Uterus (tissue), 4 donors: ENCODE data around the gene MAP1LC3A. TPM values are rescaled to one million over a fixed set of nuclear protein-coding genes. Genes with fewer than 3 reads are reported as not detected.

Source experiments
- DNase-seq, 2 donors: peaks; one replicate each; pipeline ENCODE4 v3.0.0-alpha.2; 2019 to 2020
- H3K27ac ChIP-seq, 2 donors: fragments of 200-600 bp; sonication (generic); 1 replicate in 1 of 2; 2 replicates in 1 of 2; pipeline ENCODE4 v1.5.1; 2016 to 2018
- H3K27me3 ChIP-seq, 2 donors: fragments of 200-600 bp; sonication (generic); one replicate each; pipeline ENCODE4 v1.5.1; 2018 to 2019; ENCODE audit warnings: control low read depth in 1 of 2
- H3K36me3 ChIP-seq, 2 donors: fragments of 200-600 bp; sonication (generic); one replicate each; pipeline ENCODE4 v1.5.1; 2019; ENCODE audit warnings: control low read depth in 1 of 2
- H3K4me1 ChIP-seq, 2 donors: fragments of 200-600 bp; sonication (generic); one replicate each; pipeline ENCODE4 v1.5.1; 2018 to 2019; ENCODE audit warnings: control low read depth in 1 of 2
- H3K4me3 ChIP-seq, 2 donors: fragments of 200-600 bp; sonication (generic); 1 replicate in 1 of 2; 2 replicates in 1 of 2; pipeline ENCODE4 v1.5.1; 2018 to 2019; ENCODE audit warnings: mild to moderate bottlenecking in 1 of 2
- H3K9me3 ChIP-seq, 2 donors: fragments of 200-600 bp; sonication (generic); one replicate each; pipeline ENCODE4 v1.5.1; 2019; ENCODE audit warnings: control low read depth in 1 of 2
- POLR2A ChIP-seq, 2 donors: fragments of 450-650 bp; IDR thresholded peaks; one replicate each; pipeline ENCODE4 v1.6.1; 2016; ENCODE audit warnings: antibody characterized with exemption in 2 of 2, mild to moderate bottlenecking in 1 of 2, moderate library complexity in 1 of 2
- intact Hi-C: fragments of 100-400 bp; cut with DNase I; formaldehyde crosslinking; loops from one replicate; pipeline ENCODE4 v1.15.1; 2023; ENCODE audit warnings: low total_unique reads
- small RNA-seq: library from RNA; depleted of rRNA; stranded (forward); fragments of <200 nt; gene quantifications from one replicate; pipeline ENCODE3, GENCODE V24; 2016
- total RNA-seq, 4 donors: library from RNA; depleted of rRNA in 3 of 4; stranded (reverse); fragments of >200 nt in 3 of 4; gene quantifications; one replicate each; pipeline versions ENCODE4 v1.1.0 to v1.2.4, GENCODE V29; 2014 to 2023
- TF ChIP-seq, protein P1 (sequence below), 4 experiments: fragments of 200-600 bp in 2 of 4; fragments of 450-650 bp in 2 of 4; sonication (generic) in 2 of 4; IDR thresholded peaks; one replicate each; pipeline ENCODE4 v1.5.1; 2016 to 2019; ENCODE audit warnings: antibody characterized with exemption in 4 of 4, mild to moderate bottlenecking in 2 of 4, moderate library complexity in 1 of 4
- donor health status: DM: yes; HTN: yes; CAD: no.

Gene MAP1LC3A
- total RNA-seq, 4 donors from 2014 or later: 6.7 to 57.1 (median 20.0) TPM

DNA sequence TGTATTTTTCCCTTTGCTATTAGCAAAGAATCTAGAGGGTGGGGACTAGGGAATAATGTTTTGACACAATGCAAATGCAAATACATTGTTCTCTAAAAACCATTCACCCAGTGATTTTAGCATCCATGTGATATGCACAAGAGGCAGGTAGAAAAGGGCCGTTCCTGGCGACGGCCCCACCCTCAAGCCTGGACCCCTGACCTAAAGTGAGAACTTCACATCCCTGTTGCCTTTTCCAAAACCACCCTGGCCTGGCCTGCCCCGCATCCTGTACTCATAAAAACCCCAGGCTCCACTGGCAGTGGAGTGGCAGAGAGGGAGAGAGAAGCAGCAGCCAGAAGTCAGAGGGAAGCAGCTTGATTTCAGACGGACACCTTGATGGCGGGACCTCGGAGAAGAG, 48.5 kb downstream of the MAP1LC3A start:
- TF ChIP-seq POLR2A (IDR thresholded peaks at IDR 0.05): no peak
- TF ChIP-seq, protein P1, sequence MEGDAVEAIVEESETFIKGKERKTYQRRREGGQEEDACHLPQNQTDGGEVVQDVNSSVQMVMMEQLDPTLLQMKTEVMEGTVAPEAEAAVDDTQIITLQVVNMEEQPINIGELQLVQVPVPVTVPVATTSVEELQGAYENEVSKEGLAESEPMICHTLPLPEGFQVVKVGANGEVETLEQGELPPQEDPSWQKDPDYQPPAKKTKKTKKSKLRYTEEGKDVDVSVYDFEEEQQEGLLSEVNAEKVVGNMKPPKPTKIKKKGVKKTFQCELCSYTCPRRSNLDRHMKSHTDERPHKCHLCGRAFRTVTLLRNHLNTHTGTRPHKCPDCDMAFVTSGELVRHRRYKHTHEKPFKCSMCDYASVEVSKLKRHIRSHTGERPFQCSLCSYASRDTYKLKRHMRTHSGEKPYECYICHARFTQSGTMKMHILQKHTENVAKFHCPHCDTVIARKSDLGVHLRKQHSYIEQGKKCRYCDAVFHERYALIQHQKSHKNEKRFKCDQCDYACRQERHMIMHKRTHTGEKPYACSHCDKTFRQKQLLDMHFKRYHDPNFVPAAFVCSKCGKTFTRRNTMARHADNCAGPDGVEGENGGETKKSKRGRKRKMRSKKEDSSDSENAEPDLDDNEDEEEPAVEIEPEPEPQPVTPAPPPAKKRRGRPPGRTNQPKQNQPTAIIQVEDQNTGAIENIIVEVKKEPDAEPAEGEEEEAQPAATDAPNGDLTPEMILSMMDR (IDR thresholded peaks at IDR 0.05): no peak

More for the DNA sequence above, 48.5 kb downstream of the MAP1LC3A start:
- Histone ChIP-seq H3K27me3 (no peaks in the 10 kb centered on the region), H3K36me3 (no peaks in the 10 kb centered on the region), H3K27ac (no peak overlapping the region), H3K4me3 (no peak overlapping the region), H3K4me1 (no peaks in the 10 kb centered on the region), H3K9me3 (no peaks in the 10 kb centered on the region)
- intact Hi-C loops: no loop called here
- DNase-seq: no peak

Small RNA genes within 50 kb of the gene (small RNA-seq; reads per million reads assigned to genes)
- gene RF00019: not detected

Other genes starting within 250 kb of the MAP1LC3A start
- gene ITCH, start 195.4 kb upstream of the MAP1LC3A start, total RNA-seq: 10 to 100 TPM; 35.6 to 97.9 (median 65.4) TPM
- gene DYNLRB1, start 42.3 kb upstream of the MAP1LC3A start, total RNA-seq: 100 to 1,000 TPM in 3 of 4 donors, 10 to 100 TPM in 1; 20.8 to 289 (median 149) TPM
- gene PIGU, start 118.4 kb downstream of the MAP1LC3A start, total RNA-seq: 10 to 100 TPM in 2 of 4 donors, 1 to 10 TPM in 2; 9.5 to 17.5 (median 12.5) TPM
- 10 to 100 TPM in 1 of 4 donors, 1 to 10 TPM in 3; 1.2 to 23.2 (median 2.8) TPM for gene TP53INP2, start 145.6 kb downstream of the MAP1LC3A start, total RNA-seq